GM21423 (cell line): ENCODE results near the gene PIP4K2C.
"Not testable (repeated sequence)": the region's sequence is repeated elsewhere in the genome, so short reads cannot be mapped to it uniquely, and the experiment has no call there.

Source experiments
- ATAC-seq: cut with Tn5 transposase; IDR thresholded peaks from one replicate; pipeline ENCODE4 v1.9.1; 2021; ENCODE audit warnings: mild to moderate bottlenecking, moderate library complexity; ENCODE audit not compliant: unreplicated experiment

Gene PIP4K2C

DNA sequence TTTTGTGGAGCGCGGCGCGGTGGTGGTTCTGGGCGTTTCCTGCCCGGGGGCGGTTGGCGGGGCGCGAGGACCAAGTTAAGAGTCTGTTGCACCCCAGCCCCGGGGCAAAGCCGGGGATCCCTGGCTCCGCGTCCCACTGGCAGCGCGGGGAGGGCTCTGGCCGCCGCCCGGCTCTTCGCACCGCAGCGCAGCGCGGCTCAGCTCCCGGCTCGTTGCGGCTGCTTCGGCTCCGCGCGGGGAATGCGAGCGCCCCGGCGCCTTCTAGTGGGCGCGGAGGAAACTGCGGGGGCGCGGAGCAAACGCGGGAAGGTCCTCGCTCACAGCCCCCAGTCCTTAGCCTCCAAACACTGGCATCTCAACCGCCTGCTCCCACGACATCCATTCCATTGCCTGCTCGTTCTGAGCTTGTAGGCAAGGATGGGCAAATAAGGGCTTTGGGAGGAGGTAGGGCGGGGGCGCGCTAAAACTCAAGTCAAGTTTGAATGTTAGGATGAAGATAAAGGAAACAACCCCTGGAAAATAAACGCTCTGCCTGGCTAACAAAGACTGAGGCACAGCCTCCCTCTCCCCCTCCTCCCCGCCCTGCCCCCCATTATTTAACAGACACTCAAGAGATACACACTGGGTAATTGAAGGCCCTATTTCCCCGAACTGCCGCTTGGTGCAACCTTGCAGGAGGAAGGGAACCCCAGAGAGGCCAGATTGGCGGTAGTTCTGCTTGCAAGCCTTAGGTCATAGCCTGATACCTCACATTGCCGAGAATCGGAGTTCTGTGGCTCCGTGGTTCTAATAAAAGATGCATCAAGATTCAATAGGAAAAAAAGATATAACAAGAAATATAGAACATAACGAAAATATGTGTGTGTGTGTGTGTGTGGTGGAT lies 42.2 kb downstream of the PIP4K2C start, which contains the start of gene B4GALNT1:
Gene B4GALNT1 (minus strand): TSS at position 244 of the 883 bp plus-strand sequence. CDS start 1,069 bp downstream, outside the sequence.
- peak; percentile 79 for ATAC-seq

DNA sequence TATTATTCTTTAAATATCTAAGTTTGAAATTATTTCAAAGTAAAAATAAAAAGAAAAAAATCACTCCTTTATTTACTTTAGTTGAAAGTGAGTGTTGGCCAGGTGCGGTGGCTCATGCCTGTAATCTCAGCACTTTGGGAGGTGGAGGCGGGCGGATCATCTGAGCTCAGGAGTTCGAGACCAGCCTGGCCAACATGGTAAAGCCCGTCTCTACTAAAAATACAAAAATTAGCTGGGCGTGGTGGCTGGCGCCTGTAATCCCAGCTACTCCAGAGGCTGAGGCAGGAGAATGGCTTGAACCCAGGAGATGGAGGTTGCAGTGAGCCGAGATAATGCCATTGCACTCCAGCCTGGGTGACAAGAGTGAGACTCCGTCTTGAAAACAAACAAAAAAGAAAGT lies 45.7 kb downstream of the PIP4K2C start:
- ATAC-seq, result not testable (repeated sequence)

- ATAC-seq, result no peak
These were observed 46.4 kb downstream of the PIP4K2C start for GRCh38 chr12:57637364-57637763.

- no peak for ATAC-seq
These were observed 47.1 kb downstream of the PIP4K2C start for GRCh38 chr12:57638096-57638495.

- ATAC-seq, result no peak
These were observed 49.4 kb downstream of the PIP4K2C start for GRCh38 chr12:57640175-57641042.

DNA sequence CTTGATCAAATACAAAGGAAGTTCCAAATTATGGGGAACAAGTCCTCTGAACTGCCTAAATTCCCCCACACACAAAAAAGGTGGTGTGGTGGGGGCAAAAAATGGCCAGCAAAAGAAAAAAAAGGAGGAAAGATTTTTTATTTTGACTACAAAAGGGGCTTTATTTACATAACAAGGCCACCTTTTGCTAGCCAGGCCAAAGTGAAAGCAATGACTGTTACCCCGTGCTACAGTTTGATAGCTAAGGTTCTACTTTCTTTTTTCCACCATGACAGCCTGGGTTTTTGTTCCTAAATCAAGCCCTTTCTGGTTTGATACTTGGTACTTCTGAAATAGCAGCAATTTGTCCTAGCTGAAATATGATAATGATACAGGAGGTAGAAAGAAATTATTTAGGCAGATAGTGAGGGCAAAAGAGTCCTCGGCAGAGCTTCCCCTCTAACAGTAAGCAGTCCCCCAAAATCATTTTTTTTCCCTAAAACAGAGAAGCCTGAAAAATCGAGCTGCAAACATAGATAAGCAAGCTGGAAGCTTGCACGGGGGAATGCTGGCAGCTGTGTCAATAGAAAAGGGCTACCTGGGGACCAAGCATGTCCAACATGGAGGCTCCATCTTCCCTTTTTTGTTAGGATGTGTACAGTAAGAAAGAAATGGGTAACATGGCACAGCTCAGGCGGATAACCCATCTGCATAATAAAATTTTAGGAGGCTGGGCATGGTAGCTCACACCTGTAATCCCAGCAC lies 50.9 kb downstream of the PIP4K2C start:
- no peak for ATAC-seq

GRCh38 chr12:57645990-57646658 lies 55.1 kb downstream of the PIP4K2C start:
- not testable (repeated sequence) for ATAC-seq

DNA sequence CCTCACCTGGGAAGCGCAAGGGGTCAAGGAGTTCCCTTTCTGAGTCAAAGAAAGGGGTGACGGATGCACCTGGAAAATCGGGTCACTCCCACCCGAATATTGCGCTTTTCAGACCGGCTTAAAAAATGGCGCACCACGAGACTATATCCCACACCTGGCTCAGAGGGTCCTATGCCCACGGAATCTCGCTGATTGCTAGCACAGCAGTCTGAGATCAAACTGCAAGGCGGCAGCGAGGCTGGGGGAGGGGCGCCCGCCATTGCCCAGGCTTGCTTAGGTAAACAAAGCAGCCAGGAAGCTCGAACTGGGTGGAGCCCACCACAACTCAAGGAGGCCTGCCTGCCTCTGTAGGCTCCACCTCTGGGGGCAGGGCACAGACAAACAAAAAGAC lies 55.7 kb downstream of the PIP4K2C start:
- ATAC-seq, result not testable (repeated sequence)
